H1 (cell line): ENCODE results near the gene RCAN3. TPM values are rescaled to one million over a fixed set of nuclear protein-coding genes. Genes with fewer than 3 reads are reported as not detected.

Experiments
- CTCF ChIA-PET: fragments of 300-600 bp; sonication (Branson Sonifier 250); formaldehyde crosslinking; loops from one replicate; lab custom pipeline; 2021; ENCODE audit not compliant: partially characterized antibody; lab: Charles Lee
- POLR2A ChIA-PET: fragments of 300-600 bp; sonication (Branson Sonifier 250); formaldehyde crosslinking; loops from one replicate; lab custom pipeline; 2021; ENCODE audit warnings: inconsistent platforms; ENCODE audit not compliant: partially characterized antibody; lab: Charles Lee
- DNase-seq, 2 experiments: peaks; one replicate each; pipeline versions ENCODE4 v3.0.0 to v3.0.0-alpha.2; 2010 to 2022; ENCODE audit warnings: low spot score in 2 of 2, low read depth in 1 of 2, mixed read lengths in 1 of 2
- FAIRE-seq: peaks from 2 replicates; lab custom pipeline; 2011; peaks lifted over from hg19 to GRCh38; lab: Jason Lieb, UNC
- H2AFZ ChIP-seq: 2 replicates; pipeline ENCODE4 v1.8.1; 2012; ENCODE audit warnings: low read length, inconsistent platforms
- H2AK5ac ChIP-seq: 2 replicates; pipeline ENCODE4 v1.6.1; 2013; ENCODE audit warnings: low read depth, low read length
- H2BK120ac ChIP-seq: replicated peaks from 2 replicates; pipeline ENCODE3; 2013; ENCODE audit warnings: low read depth, low read length, inconsistent platforms
- H2BK12ac ChIP-seq: 2 replicates; pipeline ENCODE4 v1.6.1; 2013; ENCODE audit warnings: low read depth, low read length
- H2BK15ac ChIP-seq: 2 replicates; pipeline ENCODE4 v1.6.1; 2013; ENCODE audit warnings: low read length
- H2BK20ac ChIP-seq: 2 replicates; pipeline ENCODE4 v1.6.1; 2013; ENCODE audit warnings: low read length
- H2BK5ac ChIP-seq: 2 replicates; pipeline ENCODE4 v1.6.1; 2013; ENCODE audit warnings: low read depth, low read length
- H3K14ac ChIP-seq: 2 replicates; pipeline ENCODE4 v1.6.1; 2013; ENCODE audit warnings: inconsistent platforms; ENCODE audit not compliant: insufficient read length
- H3K18ac ChIP-seq: 2 replicates; pipeline ENCODE4 v1.6.1; 2013; ENCODE audit warnings: low read length; ENCODE audit errors: extremely low read depth
- H3K23ac ChIP-seq: 2 replicates; pipeline ENCODE4 v1.6.1; 2013; ENCODE audit warnings: inconsistent platforms; ENCODE audit not compliant: insufficient read length
- H3K23me2 ChIP-seq: 2 replicates; pipeline ENCODE4 v1.6.1; 2013; ENCODE audit warnings: low read depth, low read length
- H3K27ac ChIP-seq: 2 replicates; pipeline ENCODE4 v1.6.1; 2011; ENCODE audit warnings: low read depth, low read length, inconsistent platforms
- H3K27me3 ChIP-seq, 4 experiments: replicated peaks in 1 of 4; 1 replicate in 1 of 4; 2 replicates in 3 of 4; pipeline versions ENCODE4 v1.6.1 to v1.8.1; 2011 to 2013; ENCODE audit warnings: low read length in 3 of 4, mild to moderate bottlenecking in 3 of 4, inconsistent platforms in 2 of 4, mixed read lengths in 2 of 4, moderate library complexity in 1 of 4; ENCODE audit not compliant: control insufficient read depth in 3 of 4, insufficient read depth in 3 of 4; ENCODE audit errors: extremely low read depth in 1 of 4
- H3K36me3 ChIP-seq, 4 experiments: 2 replicates each; pipeline versions ENCODE4 v1.6.1 to v1.8.1; 2011 to 2013; ENCODE audit warnings: mild to moderate bottlenecking in 4 of 4, low read length in 3 of 4, moderate library complexity in 2 of 4, control low read depth in 1 of 4, inconsistent platforms in 1 of 4; ENCODE audit not compliant: insufficient read depth in 4 of 4, control insufficient read depth in 2 of 4
- H3K4ac ChIP-seq: replicated peaks from 2 replicates; pipeline ENCODE3; 2013; ENCODE audit warnings: low read length, low read depth, mixed read lengths, inconsistent platforms; ENCODE audit not compliant: insufficient read length
- H3K4me1 ChIP-seq, 4 experiments: replicated peaks in 1 of 4; 1 replicate in 1 of 4; 2 replicates in 3 of 4; pipeline versions ENCODE4 v1.6.1 to v1.8.1; 2011 to 2013; ENCODE audit warnings: low read length in 3 of 4, inconsistent platforms in 2 of 4, mixed read lengths in 1 of 4; ENCODE audit not compliant: insufficient read depth in 4 of 4, control insufficient read depth in 3 of 4
- H3K4me2 ChIP-seq, 2 experiments: 2 replicates each; pipeline versions ENCODE4 v1.6.1 to v1.8.1; 2011 to 2013; ENCODE audit warnings: low read depth in 2 of 2, low read length in 2 of 2, control low read depth in 1 of 2, inconsistent platforms in 1 of 2, mild to moderate bottlenecking in 1 of 2; ENCODE audit not compliant: insufficient read depth in 1 of 2
- H3K4me3 ChIP-seq, 4 experiments: fragments of 200-600, 300-600 bp in 1 of 4; sonication (generic), shearing (Covaris generic), sonication (Bioruptor Twin) in 1 of 4; 2 replicates each; pipeline versions ENCODE4 v1.5.1 to v1.8.1; 2011 to 2016; ENCODE audit warnings: low read length in 4 of 4, low read depth in 3 of 4, control low read depth in 2 of 4, inconsistent platforms in 2 of 4, mild to moderate bottlenecking in 2 of 4, mixed read lengths in 1 of 4, moderate library complexity in 1 of 4; ENCODE audit not compliant: insufficient read depth in 2 of 4; ENCODE audit errors: extremely low read depth in 1 of 4
- H3K56ac ChIP-seq: replicated peaks from 2 replicates; pipeline ENCODE3; 2013; ENCODE audit warnings: low read depth, mild to moderate bottlenecking, mixed read lengths, low read length, inconsistent platforms; ENCODE audit not compliant: insufficient read length
- H3K79me1 ChIP-seq: 2 replicates; pipeline ENCODE4 v1.6.1; 2013; ENCODE audit warnings: low read depth, low read length, control low read depth
- H3K79me2 ChIP-seq, 2 experiments: 2 replicates each; pipeline versions ENCODE4 v1.6.1 to v1.8.1; 2012 to 2013; ENCODE audit warnings: low read length in 2 of 2, mild to moderate bottlenecking in 2 of 2, inconsistent platforms in 1 of 2; ENCODE audit not compliant: insufficient read depth in 2 of 2, control insufficient read depth in 1 of 2
- H3K9ac ChIP-seq, 4 experiments: replicated peaks in 1 of 4; 1 replicate in 1 of 4; 2 replicates in 3 of 4; pipeline versions ENCODE4 v1.6.1 to v1.8.1; 2011 to 2013; ENCODE audit warnings: low read depth in 3 of 4, low read length in 3 of 4, control low read depth in 2 of 4, mild to moderate bottlenecking in 2 of 4, moderate library complexity in 2 of 4, inconsistent platforms in 1 of 4; ENCODE audit errors: extremely low read depth in 1 of 4
- H3K9me3 ChIP-seq, 2 experiments: 2 replicates each; pipeline versions ENCODE4 v1.6.1 to v1.8.1; 2012 to 2013; ENCODE audit warnings: mild to moderate bottlenecking in 2 of 2, moderate library complexity in 2 of 2, control low read depth in 1 of 2, inconsistent platforms in 1 of 2, low read depth in 1 of 2, low read length in 1 of 2, mixed read lengths in 1 of 2; ENCODE audit not compliant: insufficient read depth in 2 of 2
- H4K20me1 ChIP-seq, 2 experiments: replicated peaks in 1 of 2; 2 replicates each; pipeline versions ENCODE3 to v1.8.1; 2011 to 2013; ENCODE audit warnings: inconsistent platforms in 2 of 2, low read length in 2 of 2, mild to moderate bottlenecking in 1 of 2; ENCODE audit not compliant: insufficient read depth in 2 of 2, control insufficient read depth in 1 of 2
- H4K5ac ChIP-seq: 2 replicates; pipeline ENCODE4 v1.6.1; 2013; ENCODE audit warnings: low read length, low read depth, mixed read lengths, inconsistent platforms; ENCODE audit not compliant: insufficient read length
- H4K8ac ChIP-seq: 2 replicates; pipeline ENCODE4 v1.8.0; 2013; ENCODE audit warnings: mild to moderate bottlenecking, moderate library complexity, low read length, inconsistent platforms; ENCODE audit not compliant: insufficient read depth; ENCODE audit errors: extremely low read depth
- H4K91ac ChIP-seq: replicated peaks from 2 replicates; pipeline ENCODE3; 2013; ENCODE audit warnings: low read length, mixed read lengths, inconsistent platforms; ENCODE audit not compliant: insufficient read length
- BCL11A ChIP-seq, 2 experiments: IDR thresholded peaks; one replicate each; pipeline ENCODE4 v1.6.1; 2011; ENCODE audit warnings: low read depth in 2 of 2, low read length in 2 of 2, mild to moderate bottlenecking in 2 of 2
- CBX8 ChIP-seq: fragments of 300-800, 300-1000 bp; sonication (generic); IDR thresholded peaks from 2 replicates; pipeline ENCODE4 v1.7.1; 2016; ENCODE audit warnings: low read depth, low read length, borderline replicate concordance
- JUN ChIP-seq: IDR thresholded peaks from 2 replicates; pipeline ENCODE4 v1.6.1; 2011; ENCODE audit warnings: low read depth, mild to moderate bottlenecking, improper control_type of control experiment, low read length
- NANOG ChIP-seq: IDR thresholded peaks from 2 replicates; pipeline ENCODE4 v1.6.1; 2011; ENCODE audit warnings: low read length, low read depth, mild to moderate bottlenecking, inconsistent platforms; ENCODE audit not compliant: insufficient read depth, poor library complexity, severe bottlenecking
- POLR2AphosphoS5 ChIP-seq: IDR thresholded peaks from 2 replicates; pipeline ENCODE4 v1.6.1; 2011; ENCODE audit warnings: low read depth, low read length
- RXRA ChIP-seq: IDR thresholded peaks from 2 replicates; pipeline ENCODE4 v1.6.1; 2011; ENCODE audit warnings: low read depth, mild to moderate bottlenecking, low read length, moderate library complexity; ENCODE audit not compliant: insufficient read depth
- SP2 ChIP-seq: IDR thresholded peaks from 2 replicates; pipeline ENCODE4 v1.6.1; 2012; ENCODE audit warnings: mild to moderate bottlenecking, low read length, inconsistent platforms
- TAF7 ChIP-seq: optimal IDR thresholded peaks from 2 replicates; pipeline ENCODE3; 2011; ENCODE audit warnings: low read depth, mild to moderate bottlenecking, inconsistent platforms, low read length, moderate library complexity, borderline replicate concordance
- YY1 ChIP-seq: IDR thresholded peaks from 2 replicates; pipeline ENCODE4 v1.6.1; 2011; ENCODE audit warnings: low read depth, mild to moderate bottlenecking, low read length
- WGBS, 2 experiments: shearing (Covaris generic) in 1 of 2; methylation state at CpG; one replicate each; pipeline versions ENCODE4 v1.1.6 to v1.1.7; 2013 to 2015; ENCODE audit warnings: low lambda C conversion rate in 2 of 2, mixed read lengths in 2 of 2, inconsistent platforms in 1 of 2, low coverage in 1 of 2, missing lambda C conversion rate in 1 of 2; ENCODE audit not compliant: insufficient replicate concordance in 2 of 2, insufficient coverage in 1 of 2, insufficient read length in 1 of 2; ENCODE audit errors: extremely low coverage in 1 of 2, missing lambda C conversion rate in 1 of 2; 5-methylcytosine and 5-hydroxymethylcytosine counted together
- polyA plus RNA-seq, 7 experiments: library from polyadenylated mRNA; depleted of rRNA in 3 of 7; stranded (reverse) in 5 of 7; unstranded in 2 of 7; fragments of >200 nt in 5 of 7; fragments of 200-250 nt in 2 of 7; gene quantifications; 1 replicate in 5 of 7; 2 replicates in 1 of 7; 4 replicates in 1 of 7; pipeline versions ENCODE4 v1.2.1 to v1.2.3, GENCODE V29; 2011 to 2013; ENCODE audit warnings: missing spikeins in 2 of 7, mixed read lengths in 2 of 7
- total RNA-seq: library from RNA; stranded (reverse); fragmentation: NEBNext Ultra II Directional; extraction: Animal tissue kit (Norgen Biotek cat#: 25700); gene quantifications from 2 replicates; pipeline ENCODE4 v1.2.1, GENCODE V29; 2021

RCAN3 gene
- total and polyA plus RNA-seq, 2 of the 8 experiments (the other 6 are each of a cell fraction or from before 2014, with no cell fraction given) = 5.6 to 16.6 TPM

DNA sequence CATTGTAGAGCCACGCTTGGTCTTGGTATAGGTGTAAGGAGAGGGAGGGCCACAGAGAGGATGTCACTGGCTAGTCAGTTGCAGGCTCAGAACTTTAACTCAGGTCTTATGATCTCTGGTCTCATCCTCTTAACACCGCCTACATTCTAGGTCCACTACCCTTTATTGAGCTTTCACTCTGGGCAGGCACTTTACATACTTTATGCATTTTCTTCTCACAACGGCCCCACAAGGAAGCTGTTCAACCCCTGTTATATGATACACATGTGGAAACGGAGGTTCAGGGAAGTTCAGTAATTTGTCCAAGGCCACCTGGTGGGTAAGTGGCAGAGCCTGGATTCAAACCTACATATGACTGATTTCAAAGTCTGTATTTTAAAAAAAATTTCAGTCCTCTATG, 25.3 kb upstream of the RCAN3 start:
- Histone ChIP-seq H3K4ac (no peak overlapping the region), H3K9ac (no peak overlapping the region), H3K36me3 (no peaks in the 10 kb centered on the region), H3K4me2 (no peak overlapping the region), H4K8ac (no peak overlapping the region), H2BK5ac (no peak overlapping the region), H2BK12ac (no peak overlapping the region), H3K23me2 (no peaks in the 10 kb centered on the region), H4K91ac (no peak overlapping the region), H3K27ac (no peak overlapping the region), H2BK120ac (no peak overlapping the region), H2AFZ (no peak overlapping the region), H3K9me3 (no peaks in the 10 kb centered on the region), H3K79me2 (no peaks in the 10 kb centered on the region), H3K14ac (no peak overlapping the region), H2BK15ac (no peak overlapping the region), H4K5ac (no peak overlapping the region), H2BK20ac (no peak overlapping the region), H3K4me1 (peaks cover 0 to 3% (median 0%) of the 10 kb centered on the region in 4 experiments; a peak in 1 of 7 replicates), H3K23ac (no peak overlapping the region), H3K79me1 (no peaks in the 10 kb centered on the region), H3K56ac (no peak overlapping the region), H3K27me3 (no peaks in the 10 kb centered on the region), H2AK5ac (no peak overlapping the region), H4K20me1 (no peaks in the 10 kb centered on the region), H3K4me3 (no peak overlapping the region), H3K18ac (no peak overlapping the region)
- DNase-seq (no peak), FAIRE-seq (no peak)
- 84% methylated on average over 4 of the region's 4 CpGs; no CpG with 5 or more reads in 1 of the 2 experiments for WGBS, 2 experiments
- CTCF ChIA-PET = interaction anchor here (0.6 to 2.0 kb wide), 7 partner anchors 13 to 276 kb away, joined by 3 to 6 read pairs (median 4); no protein-coding TSS in a partner anchor
- no peak for TF ChIP-seq BCL11A (IDR thresholded peaks at IDR 0.05; ENCODE audit: low read depth in 2 of 2, low read length in 2 of 2)
- TF ChIP-seq NANOG = no peak
- no peak for TF ChIP-seq SP2
- no peak for TF ChIP-seq CBX8
- TF ChIP-seq TAF7 = no peak
- TF ChIP-seq JUN = no peak
- TF ChIP-seq YY1 = no peak
- no peak for TF ChIP-seq POLR2AphosphoS5
- TF ChIP-seq RXRA = no peak
- POLR2A ChIA-PET = interaction anchor here (0.9 to 1.1 kb wide), 2 partner anchors 11 to 65 kb away, joined by 3 read pairs; no protein-coding TSS in a partner anchor
